HG03469 (cell line): Measurements from ENCODE around the gene NOPCHAP1.

ENCODE experiments used
- ATAC-seq: cut with Tn5 transposase; IDR thresholded peaks from one replicate; pipeline ENCODE4 v1.9.1; 2021; ENCODE audit warnings: mild to moderate bottlenecking, moderate library complexity, moderate number of reproducible peaks; ENCODE audit not compliant: unreplicated experiment

The NOPCHAP1 gene

GRCh38 chr12:105018012-105018411 lies 31.9 kb downstream of the NOPCHAP1 start:
- ATAC-seq: no peak

DNA sequence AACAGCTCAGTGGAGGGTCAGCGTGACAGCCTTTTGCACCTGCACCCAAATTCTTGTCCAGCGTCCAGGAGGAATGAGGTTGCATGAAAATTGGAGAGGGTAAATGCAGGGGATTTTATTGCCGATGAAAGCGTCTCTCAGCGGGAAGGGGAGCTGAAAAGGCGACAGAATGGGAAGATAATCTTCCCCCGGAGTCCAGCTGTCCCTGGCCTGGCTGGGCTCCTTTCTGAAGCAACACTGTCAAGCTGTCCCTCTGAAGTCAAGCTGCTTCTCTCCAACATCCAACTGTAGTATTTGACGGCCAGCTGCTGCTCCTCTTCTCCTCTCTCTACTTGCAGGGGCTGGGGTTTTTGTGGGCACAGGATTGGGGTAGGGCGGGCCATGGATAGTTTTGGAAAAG lies 32.7 kb downstream of the NOPCHAP1 start:
- ATAC-seq: no peak

GRCh38 chr12:105020241-105020962 lies 34.3 kb downstream of the NOPCHAP1 start:
- no peak for ATAC-seq

- ATAC-seq: no peak
Observed at GRCh38 chr12:105024928-105025327, 38.8 kb downstream of the NOPCHAP1 start.

GRCh38 chr12:105025890-105026289 lies 39.8 kb downstream of the NOPCHAP1 start:
- no peak for ATAC-seq

- ATAC-seq: no peak
Observed at GRCh38 chr12:105026411-105026810, 40.3 kb downstream of the NOPCHAP1 start.

DNA sequence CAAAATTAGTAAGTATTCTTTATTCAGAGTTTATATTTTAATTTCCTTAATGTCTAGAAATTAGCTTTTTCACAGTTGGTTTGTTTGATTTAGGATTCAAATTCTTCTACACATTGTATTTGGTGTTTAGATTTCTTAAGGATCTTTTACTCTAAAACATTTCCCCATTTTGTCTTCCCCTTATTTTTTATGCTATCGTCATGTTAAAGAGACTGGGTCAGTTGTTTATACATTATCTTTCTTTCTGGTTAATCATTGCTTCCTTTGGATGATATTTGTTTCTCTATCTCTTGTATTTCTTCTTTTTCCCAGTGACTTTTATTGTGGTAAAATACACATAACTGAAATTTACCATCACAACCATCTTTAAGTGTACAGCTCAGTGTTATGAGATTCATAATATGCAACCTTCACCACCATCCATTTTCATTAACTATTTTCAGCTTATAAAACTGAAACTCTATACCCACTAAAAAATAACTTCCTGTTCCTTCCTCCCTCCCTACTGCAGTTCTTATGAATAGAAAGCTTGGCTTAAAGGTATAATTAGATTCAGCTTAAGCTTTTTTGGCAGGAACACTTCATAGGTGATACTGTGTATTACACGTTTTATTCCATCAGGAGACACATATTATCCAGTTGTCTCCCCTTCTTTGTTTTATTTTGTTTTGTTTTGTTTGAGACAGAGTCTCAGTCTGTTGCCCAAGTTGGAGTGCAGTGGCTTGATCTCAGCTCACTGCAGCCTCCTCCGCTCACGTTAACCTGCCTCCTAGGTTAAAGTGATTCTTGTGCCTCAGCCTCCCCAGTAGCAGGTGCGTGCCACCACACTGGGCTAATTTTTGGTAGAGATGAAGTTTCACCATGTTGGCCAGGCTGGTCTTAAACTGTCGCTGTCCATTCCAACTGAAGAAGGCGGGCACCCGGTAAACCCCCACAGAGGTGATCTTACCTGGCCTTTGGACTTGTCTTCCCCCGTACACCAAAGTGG lies 45.0 kb downstream of the NOPCHAP1 start:
- peak; percentile 85 for ATAC-seq

DNA sequence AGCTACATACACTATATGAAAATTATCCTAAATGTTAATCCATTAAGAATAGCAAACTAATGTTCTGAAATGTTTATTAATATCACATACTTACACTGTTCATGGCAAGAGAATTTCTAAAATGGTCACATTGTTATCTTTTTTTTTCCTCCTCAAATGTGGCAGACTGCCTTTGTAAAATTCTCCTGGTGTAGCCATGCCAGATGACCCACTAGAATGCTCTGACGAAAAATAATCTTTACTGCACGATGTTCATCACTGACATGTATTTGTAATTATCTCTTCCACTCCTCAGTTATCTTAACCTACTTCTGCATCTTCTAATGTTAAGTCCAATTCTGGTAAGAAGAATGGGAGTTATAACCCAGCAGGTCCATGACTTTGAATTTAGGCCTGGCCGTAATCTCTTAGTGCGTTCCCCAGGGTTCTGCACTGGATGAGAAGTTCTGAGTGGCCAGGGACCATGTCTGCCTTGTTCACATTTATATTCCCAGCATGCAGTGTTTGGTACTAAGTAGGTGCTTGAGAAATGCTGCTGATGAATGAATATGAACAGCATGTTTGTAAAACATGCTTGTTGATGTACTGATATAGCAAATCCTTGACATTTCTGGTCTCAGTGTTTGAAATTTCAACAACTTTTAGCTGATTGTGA lies 46.7 kb downstream of the NOPCHAP1 start:
- no peak for ATAC-seq

DNA sequence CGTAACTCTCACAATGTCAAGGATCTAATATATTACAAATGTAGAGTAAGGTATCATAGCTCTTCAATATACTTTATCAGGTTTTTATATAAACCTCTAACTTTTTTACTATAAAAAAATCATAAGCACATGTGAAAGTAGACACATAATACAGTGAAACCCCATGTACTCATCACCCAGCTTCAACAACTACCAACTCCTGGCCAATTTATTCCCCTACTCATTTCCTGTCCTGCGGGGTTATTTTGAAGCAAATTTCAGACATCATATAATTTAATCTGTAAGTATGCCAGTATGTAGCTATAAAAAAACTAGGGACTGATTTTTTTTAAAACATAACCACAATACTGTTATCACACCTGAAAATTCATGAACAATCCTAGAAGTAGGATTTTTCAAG lies 47.7 kb downstream of the NOPCHAP1 start:
- ATAC-seq: no peak
